GM12878 (cell line): ENCODE measurements around the gene MGP. TPM values are rescaled to one million over a fixed set of nuclear protein-coding genes. Genes with fewer than 3 reads are reported as not detected.

Experiments
- ATAC-seq: fragments of 200-7000 bp; cut with Tn5 transposase; 3 replicates; pipeline ENCODE4 v1.9.1; 2020; ENCODE audit warnings: mild to moderate bottlenecking, moderate library complexity
- BruUV-seq: library from RNA; stranded (reverse); fragments of 400-500 nt; replicated peaks from 2 replicates; lab custom pipeline; 2021; lab: Mats Ljungman, UMichigan
- CTCF ChIA-PET: fragments of 300-600 bp; sonication (Branson Sonifier 250); formaldehyde crosslinking; extraction: SDS; loops from one replicate; lab custom pipeline; 2021; ENCODE audit warnings: inconsistent platforms; lab: Yijun Ruan, JAX
- POLR2A ChIA-PET: fragments of 350-600 bp; formaldehyde crosslinking; extraction: SDS; loops from one replicate; lab custom pipeline; 2021; ENCODE audit warnings: inconsistent platforms; lab: Charles Lee
- RAD21 ChIA-PET: fragments of 300-600 bp; sonication (Branson Sonifier 250); formaldehyde crosslinking; loops from one replicate; lab custom pipeline; 2023; ENCODE audit warnings: antibody characterized with exemption; ENCODE audit not compliant: unreplicated experiment; lab: Charles Lee
- SMC1A ChIA-PET: fragments of 300-600 bp; sonication (Branson Sonifier 250); formaldehyde crosslinking; loops from one replicate; lab custom pipeline; 2023; ENCODE audit not compliant: unreplicated experiment, uncharacterized antibody; lab: Charles Lee
- DNase-seq: peaks from one replicate; pipeline ENCODE4 v3.0.0-alpha.2; 2011; ENCODE audit warnings: low read depth, low spot score
- FAIRE-seq: peaks from 3 replicates; lab custom pipeline; 2011; peaks lifted over from hg19 to GRCh38; lab: Jason Lieb, UNC
- H2AFZ ChIP-seq: 2 replicates; pipeline ENCODE4 v1.6.0; 2011; ENCODE audit warnings: low read depth, low read length, control low read depth; ENCODE audit not compliant: control insufficient read depth
- H3K27ac ChIP-seq: 2 replicates; pipeline ENCODE4 v1.5.1; 2011; ENCODE audit warnings: control low read depth; ENCODE audit not compliant: control insufficient read depth, insufficient read depth
- H3K27me3 ChIP-seq, 2 experiments: replicated peaks in 1 of 2; 2 replicates each; pipeline versions ENCODE4 v1.6.0 to v1.6.1; 2011; ENCODE audit warnings: low read length in 1 of 2; ENCODE audit not compliant: control insufficient read depth in 2 of 2, insufficient read depth in 2 of 2
- H3K36me3 ChIP-seq, 2 experiments: 2 replicates each; pipeline ENCODE4 v1.5.1; 2011; ENCODE audit warnings: low read length in 1 of 2; ENCODE audit not compliant: control insufficient read depth in 2 of 2, insufficient read depth in 2 of 2
- H3K4me1 ChIP-seq: 2 replicates; pipeline ENCODE4 v1.6.1; 2011; ENCODE audit warnings: mild to moderate bottlenecking, low read length, moderate library complexity, mixed read lengths; ENCODE audit not compliant: control insufficient read depth, insufficient read depth
- H3K4me2 ChIP-seq: 2 replicates; pipeline ENCODE4 v1.6.0; 2011; ENCODE audit warnings: control low read depth; ENCODE audit not compliant: control insufficient read depth, insufficient read depth
- H3K4me3 ChIP-seq: fragments of 200-600 bp; sonication (generic); 2 replicates; pipeline ENCODE4 v1.5.1; 2016
- H3K79me2 ChIP-seq: 2 replicates; pipeline ENCODE4 v1.6.0; 2011; ENCODE audit warnings: low read length; ENCODE audit not compliant: control insufficient read depth, insufficient read depth
- H3K9ac ChIP-seq: 2 replicates; pipeline ENCODE4 v1.8.0; 2011; ENCODE audit warnings: low read length, control low read depth, mixed read lengths; ENCODE audit not compliant: control insufficient read depth, insufficient read depth
- H3K9me3 ChIP-seq: replicated peaks from 3 replicates; pipeline ENCODE4 v1.5.1; 2011; ENCODE audit warnings: mild to moderate bottlenecking, low read length; ENCODE audit not compliant: control insufficient read depth, insufficient read depth
- H4K20me1 ChIP-seq: 2 replicates; pipeline ENCODE4 v1.6.0; 2011; ENCODE audit not compliant: control insufficient read depth, insufficient read depth
- ETV6 ChIP-seq, 2 experiments: fragments of 450-650 bp in 1 of 2; IDR thresholded peaks in 1 of 2; conservative IDR thresholded peaks in 1 of 2; 2 replicates each; pipeline ENCODE4 v1.6.1; 2014; ENCODE audit warnings: antibody characterized with exemption in 1 of 2, borderline replicate concordance in 1 of 2, low read depth in 1 of 2, mild to moderate bottlenecking in 1 of 2, moderate library complexity in 1 of 2
- IKZF2 ChIP-seq, 2 experiments: fragments of 450-650 bp; IDR thresholded peaks; 2 replicates each; pipeline ENCODE4 v1.6.1; 2017; ENCODE audit warnings: mild to moderate bottlenecking in 2 of 2, moderate library complexity in 2 of 2
- MTA3 ChIP-seq: IDR thresholded peaks from 2 replicates; pipeline ENCODE4 v1.6.1; 2012; ENCODE audit warnings: low read length, inconsistent platforms, borderline replicate concordance
- NR2C1 ChIP-seq: fragments of 450-650 bp; IDR thresholded peaks from 2 replicates; pipeline ENCODE4 v1.6.1; 2017; ENCODE audit warnings: antibody characterized with exemption, mild to moderate bottlenecking, moderate library complexity
- POLR2A ChIP-seq: IDR thresholded peaks from 2 replicates; pipeline ENCODE4 v1.6.1; 2011; ENCODE audit warnings: low read depth, mild to moderate bottlenecking, low read length
- ZBTB33 ChIP-seq: fragments of 450-650 bp; IDR thresholded peaks from 2 replicates; pipeline ENCODE4 v1.6.1; 2017; ENCODE audit warnings: mild to moderate bottlenecking
- ZNF217 ChIP-seq: fragments of 450-650 bp; IDR thresholded peaks from 2 replicates; pipeline ENCODE4 v1.6.1; 2017; ENCODE audit warnings: antibody characterized with exemption, mild to moderate bottlenecking
- WGBS: methylation state at CpG from one replicate; pipeline ENCODE4 v1.1.6; 2016; ENCODE audit warnings: low lambda C conversion rate; ENCODE audit not compliant: insufficient replicate concordance, insufficient coverage; ENCODE audit errors: missing lambda C conversion rate; 5-methylcytosine and 5-hydroxymethylcytosine counted together
- in situ Hi-C: fragments of 300-500 bp; cut with MboI; formaldehyde crosslinking; loops from 9 replicates; pipeline ENCODE4 v1.14.3; 2018; ENCODE audit warnings: mixed read lengths
- intact Hi-C: fragments of 100-400 bp; cut with micrococcal nuclease; formaldehyde crosslinking; loops from one replicate; pipeline ENCODE4 v1.14.2; 2022; ENCODE audit not compliant: unreplicated experiment
- polyA plus RNA-seq, 11 experiments: library from polyadenylated mRNA; depleted of rRNA in 4 of 11; unstranded in 6 of 11; stranded (reverse) in 5 of 11; fragments of >200 nt; fragmentation: Nextera tagmentation in 4 of 11; fragmentation: Illumina TruSeq in 1 of 11; extraction: Ambion mirVana in 4 of 11; extraction: Trizol in 1 of 11; gene quantifications; 1 replicate in 1 of 11; 2 replicates in 10 of 11; pipeline versions ENCODE4 v1.2.1 to v1.2.3, GENCODE V29; 2011 to 2016; ENCODE audit warnings: inconsistent platforms in 2 of 11, missing spikeins in 2 of 11, low read depth in 1 of 11
- total RNA-seq, 4 experiments: library from RNA; depleted of rRNA in 3 of 4; stranded (reverse); fragments of >200 nt in 3 of 4; fragmentation: Illumina TruSeq in 1 of 4; extraction: Trizol in 1 of 4; gene quantifications; 2 replicates each; pipeline versions ENCODE4 v1.2.1 to v1.2.3, GENCODE V29; 2013 to 2021
- TF ChIP-seq, protein P1 (sequence below): fragments of 450-650 bp; IDR thresholded peaks from 2 replicates; pipeline ENCODE4 v1.6.1; 2016; ENCODE audit warnings: mild to moderate bottlenecking

The MGP gene
- total and polyA plus RNA-seq, 10 of the 15 experiments (the other 5 are each of a cell fraction or from before 2014, with no cell fraction given) = 0.21 to 1.2 TPM; not detected in 8

- Histone ChIP-seq H3K4me2 (no peak overlapping the region), H2AFZ (no peak overlapping the region), H3K36me3 (no peaks in the 10 kb centered on the region), H3K79me2 (no peaks in the 10 kb centered on the region), H3K9ac (no peak overlapping the region), H3K27ac (no peak overlapping the region), H3K4me3 (no peak overlapping the region), H3K9me3 (no peaks in the 10 kb centered on the region), H3K27me3 (no peaks in the 10 kb centered on the region; a peak in 2 of 4 replicates), H4K20me1 (no peaks in the 10 kb centered on the region), H3K4me1 (no peaks in the 10 kb centered on the region)
- ChIA-PET RAD21 (no interaction called here), SMC1A (interaction anchor here (1.1 to 1.4 kb wide), 2 partner anchors 10 to 55 kb away, joined by 3 read pairs; no protein-coding TSS in a partner anchor), CTCF (no interaction called here), POLR2A (no interaction called here)
- WGBS = 94% methylated on average over 1 of the region's 1 CpG
- intact Hi-C loops = no loop called here
- DNase-seq (no peak), FAIRE-seq (no peak), ATAC-seq (no peak)
- BruUV-seq = no TSS peak
- in situ Hi-C loops = no loop called here
- TF ChIP-seq NR2C1 (no peak), ETV6 (conservative IDR thresholded peaks at IDR 0.05 in 1 of 2, IDR thresholded peaks at IDR 0.05 in 1 of 2; ENCODE audit: borderline replicate concordance in 1 of 2, low read depth in 1 of 2) (no peak), ZNF217 (no peak), ZBTB33 (no peak), POLR2A (no peak), MTA3 (no peak), IKZF2 (IDR thresholded peaks at IDR 0.05) (no peak)
- TF ChIP-seq, protein P1, sequence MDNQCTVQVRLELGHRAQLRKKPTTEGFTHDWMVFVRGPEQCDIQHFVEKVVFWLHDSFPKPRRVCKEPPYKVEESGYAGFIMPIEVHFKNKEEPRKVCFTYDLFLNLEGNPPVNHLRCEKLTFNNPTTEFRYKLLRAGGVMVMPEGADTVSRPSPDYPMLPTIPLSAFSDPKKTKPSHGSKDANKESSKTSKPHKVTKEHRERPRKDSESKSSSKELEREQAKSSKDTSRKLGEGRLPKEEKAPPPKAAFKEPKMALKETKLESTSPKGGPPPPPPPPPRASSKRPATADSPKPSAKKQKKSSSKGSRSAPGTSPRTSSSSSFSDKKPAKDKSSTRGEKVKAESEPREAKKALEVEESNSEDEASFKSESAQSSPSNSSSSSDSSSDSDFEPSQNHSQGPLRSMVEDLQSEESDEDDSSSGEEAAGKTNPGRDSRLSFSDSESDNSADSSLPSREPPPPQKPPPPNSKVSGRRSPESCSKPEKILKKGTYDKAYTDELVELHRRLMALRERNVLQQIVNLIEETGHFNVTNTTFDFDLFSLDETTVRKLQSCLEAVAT = no peak
These were observed 46.4 kb downstream of the MGP start for GRCh38 chr12:14839262-14839661.
